Measurements from ENCODE around the gene ITPK1.

- TF ChIP-seq CTCF (IDR thresholded peaks at IDR 0.05) (no peak), POLR2A (IDR thresholded peaks at IDR 0.05) (no peak), EP300 (IDR thresholded peaks at IDR 0.05; ENCODE audit: low read depth) (no peak), POLR2AphosphoS5 (IDR thresholded peaks at IDR 0.05) (no peak)
Observed at GRCh38 chr14:92898566-92899131, 217.1 kb downstream of the ITPK1 start.

Data from transverse colon (tissue), 4 donors.